Measurements from ENCODE around the gene C10orf67.

The C10orf67 gene

DNA sequence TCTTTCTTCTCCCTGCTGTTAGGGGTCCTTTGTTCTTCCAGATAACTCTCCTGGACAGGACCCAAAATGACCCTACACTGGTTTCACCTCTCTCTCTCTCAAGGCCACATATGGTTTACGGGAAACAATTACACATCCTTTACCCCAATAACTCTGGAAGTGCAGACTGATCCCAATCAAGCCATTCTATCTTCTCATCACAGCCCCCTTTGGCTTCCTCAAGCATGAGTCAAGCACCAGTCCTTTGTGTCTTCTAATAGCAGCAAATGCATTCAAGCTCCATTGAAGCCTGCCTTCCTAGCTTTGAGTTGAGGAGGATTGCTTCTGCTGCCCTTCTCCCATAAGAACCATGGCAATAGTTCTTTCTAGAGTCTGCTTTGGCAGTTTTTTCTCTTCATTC, 20.2 kb downstream of the C10orf67 start:
- TF ChIP-seq NFIC (IDR thresholded peaks at IDR 0.05): no peak
- no peak for TF ChIP-seq YY1 (IDR thresholded peaks at IDR 0.05; ENCODE audit: low read depth)
- TF ChIP-seq, protein P1, sequence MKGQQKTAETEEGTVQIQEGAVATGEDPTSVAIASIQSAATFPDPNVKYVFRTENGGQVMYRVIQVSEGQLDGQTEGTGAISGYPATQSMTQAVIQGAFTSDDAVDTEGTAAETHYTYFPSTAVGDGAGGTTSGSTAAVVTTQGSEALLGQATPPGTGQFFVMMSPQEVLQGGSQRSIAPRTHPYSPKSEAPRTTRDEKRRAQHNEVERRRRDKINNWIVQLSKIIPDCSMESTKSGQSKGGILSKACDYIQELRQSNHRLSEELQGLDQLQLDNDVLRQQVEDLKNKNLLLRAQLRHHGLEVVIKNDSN (IDR thresholded peaks at IDR 0.05): no peak
- TF ChIP-seq TCF12 (IDR thresholded peaks at IDR 0.05; ENCODE audit: low read depth): no peak
- no peak for TF ChIP-seq CREB1 (IDR thresholded peaks at IDR 0.05; ENCODE audit: low read depth)
- no peak for TF ChIP-seq EP300 (IDR thresholded peaks at IDR 0.05; ENCODE audit: borderline replicate concordance)
- TF ChIP-seq ZBTB7A (IDR thresholded peaks at IDR 0.05; ENCODE audit: low read depth): no peak
- no peak for TF ChIP-seq FOXM1 (IDR thresholded peaks at IDR 0.05; ENCODE audit: borderline replicate concordance, low read depth)
- TF ChIP-seq EGR1 (IDR thresholded peaks at IDR 0.05): no peak
- TF ChIP-seq RAD21 (IDR thresholded peaks at IDR 0.05; ENCODE audit: low read depth): no peak
- no peak for TF ChIP-seq TAF1 (IDR thresholded peaks at IDR 0.05; ENCODE audit: low read depth)

DNA sequence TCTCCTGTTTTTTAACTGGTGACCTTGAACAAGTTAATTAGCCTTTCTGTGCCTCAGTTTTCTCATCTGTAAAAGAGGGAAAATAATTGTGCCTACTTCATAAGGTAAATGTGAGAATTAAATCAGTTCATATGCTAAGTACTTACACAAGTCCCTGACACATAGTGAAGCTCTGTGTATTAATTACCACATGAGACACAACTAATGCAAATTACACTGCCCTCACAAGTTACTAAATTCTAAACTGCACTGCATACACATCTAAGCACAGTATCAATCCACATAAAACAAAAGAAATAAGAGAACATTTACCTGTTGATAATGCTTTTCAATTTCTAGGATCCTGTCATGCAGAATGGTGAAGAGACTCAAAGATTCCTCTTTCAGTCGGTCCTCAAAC, 22.5 kb downstream of the C10orf67 start:
- no peak for TF ChIP-seq TCF12 (IDR thresholded peaks at IDR 0.05; ENCODE audit: low read depth)
- no peak for TF ChIP-seq EP300 (IDR thresholded peaks at IDR 0.05; ENCODE audit: borderline replicate concordance)
- TF ChIP-seq TAF1 (IDR thresholded peaks at IDR 0.05; ENCODE audit: low read depth): no peak
- no peak for TF ChIP-seq ZBTB7A (IDR thresholded peaks at IDR 0.05; ENCODE audit: low read depth)
- TF ChIP-seq, protein P1 (IDR thresholded peaks at IDR 0.05): no peak
- no peak for TF ChIP-seq TEAD4 (IDR thresholded peaks at IDR 0.05)

DNA sequence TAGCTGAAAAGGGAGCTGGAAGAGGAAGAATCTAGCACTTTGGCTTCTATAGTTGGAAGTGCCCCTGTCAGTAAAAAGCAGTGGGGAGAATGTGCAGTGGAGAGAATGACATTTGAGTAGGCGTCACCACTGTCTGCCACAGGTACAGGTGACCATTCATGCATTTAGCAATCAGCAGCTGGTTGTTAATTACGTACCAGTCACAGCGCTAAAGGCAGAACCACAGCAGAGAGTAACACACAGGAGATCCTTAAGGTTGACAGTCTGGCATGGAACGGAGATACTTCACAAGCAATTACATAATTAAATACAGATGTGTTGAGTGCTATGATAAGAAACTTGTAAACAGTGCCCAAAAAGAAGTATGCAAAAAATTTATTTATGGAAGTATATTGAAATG, 24.8 kb downstream of the C10orf67 start:
- TF ChIP-seq ZBTB7A (IDR thresholded peaks at IDR 0.05; ENCODE audit: low read depth): no peak
- TF ChIP-seq, protein P2, sequence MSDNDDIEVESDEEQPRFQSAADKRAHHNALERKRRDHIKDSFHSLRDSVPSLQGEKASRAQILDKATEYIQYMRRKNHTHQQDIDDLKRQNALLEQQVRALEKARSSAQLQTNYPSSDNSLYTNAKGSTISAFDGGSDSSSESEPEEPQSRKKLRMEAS (IDR thresholded peaks at IDR 0.05): no peak
- TF ChIP-seq TEAD4 (IDR thresholded peaks at IDR 0.05): no peak
- TF ChIP-seq EGR1 (IDR thresholded peaks at IDR 0.05): no peak

DNA sequence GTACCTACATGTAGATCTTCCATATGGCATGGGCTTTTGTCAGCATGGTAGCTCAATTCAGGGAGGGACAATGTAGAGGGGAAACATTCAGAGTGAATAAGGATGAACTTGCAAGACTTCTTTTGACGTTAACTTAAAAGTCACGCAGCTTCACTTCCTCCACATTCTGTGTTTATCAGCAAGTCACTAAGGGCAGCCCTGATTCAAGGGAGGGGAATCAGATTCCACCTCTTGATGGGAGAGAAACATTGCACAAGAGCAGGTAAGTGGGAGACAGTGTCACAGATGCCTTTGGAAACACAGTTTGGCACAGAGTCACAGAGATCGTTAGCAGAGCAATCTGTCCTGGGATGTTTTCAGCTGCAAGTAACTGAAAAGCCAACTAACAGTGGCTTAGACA, 26.2 kb downstream of the C10orf67 start:
- TF ChIP-seq, protein P1 (IDR thresholded peaks at IDR 0.05): no peak
- TF ChIP-seq, protein P3, sequence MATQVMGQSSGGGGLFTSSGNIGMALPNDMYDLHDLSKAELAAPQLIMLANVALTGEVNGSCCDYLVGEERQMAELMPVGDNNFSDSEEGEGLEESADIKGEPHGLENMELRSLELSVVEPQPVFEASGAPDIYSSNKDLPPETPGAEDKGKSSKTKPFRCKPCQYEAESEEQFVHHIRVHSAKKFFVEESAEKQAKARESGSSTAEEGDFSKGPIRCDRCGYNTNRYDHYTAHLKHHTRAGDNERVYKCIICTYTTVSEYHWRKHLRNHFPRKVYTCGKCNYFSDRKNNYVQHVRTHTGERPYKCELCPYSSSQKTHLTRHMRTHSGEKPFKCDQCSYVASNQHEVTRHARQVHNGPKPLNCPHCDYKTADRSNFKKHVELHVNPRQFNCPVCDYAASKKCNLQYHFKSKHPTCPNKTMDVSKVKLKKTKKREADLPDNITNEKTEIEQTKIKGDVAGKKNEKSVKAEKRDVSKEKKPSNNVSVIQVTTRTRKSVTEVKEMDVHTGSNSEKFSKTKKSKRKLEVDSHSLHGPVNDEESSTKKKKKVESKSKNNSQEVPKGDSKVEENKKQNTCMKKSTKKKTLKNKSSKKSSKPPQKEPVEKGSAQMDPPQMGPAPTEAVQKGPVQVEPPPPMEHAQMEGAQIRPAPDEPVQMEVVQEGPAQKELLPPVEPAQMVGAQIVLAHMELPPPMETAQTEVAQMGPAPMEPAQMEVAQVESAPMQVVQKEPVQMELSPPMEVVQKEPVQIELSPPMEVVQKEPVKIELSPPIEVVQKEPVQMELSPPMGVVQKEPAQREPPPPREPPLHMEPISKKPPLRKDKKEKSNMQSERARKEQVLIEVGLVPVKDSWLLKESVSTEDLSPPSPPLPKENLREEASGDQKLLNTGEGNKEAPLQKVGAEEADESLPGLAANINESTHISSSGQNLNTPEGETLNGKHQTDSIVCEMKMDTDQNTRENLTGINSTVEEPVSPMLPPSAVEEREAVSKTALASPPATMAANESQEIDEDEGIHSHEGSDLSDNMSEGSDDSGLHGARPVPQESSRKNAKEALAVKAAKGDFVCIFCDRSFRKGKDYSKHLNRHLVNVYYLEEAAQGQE (IDR thresholded peaks at IDR 0.05; ENCODE audit: low read depth): no peak
- TF ChIP-seq TEAD4 (IDR thresholded peaks at IDR 0.05) (no peak), RAD21 (IDR thresholded peaks at IDR 0.05; ENCODE audit: low read depth) (no peak), EGR1 (IDR thresholded peaks at IDR 0.05) (no peak), ZBTB7A (IDR thresholded peaks at IDR 0.05; ENCODE audit: low read depth) (no peak)
- TF ChIP-seq, protein P2 (IDR thresholded peaks at IDR 0.05): no peak

DNA sequence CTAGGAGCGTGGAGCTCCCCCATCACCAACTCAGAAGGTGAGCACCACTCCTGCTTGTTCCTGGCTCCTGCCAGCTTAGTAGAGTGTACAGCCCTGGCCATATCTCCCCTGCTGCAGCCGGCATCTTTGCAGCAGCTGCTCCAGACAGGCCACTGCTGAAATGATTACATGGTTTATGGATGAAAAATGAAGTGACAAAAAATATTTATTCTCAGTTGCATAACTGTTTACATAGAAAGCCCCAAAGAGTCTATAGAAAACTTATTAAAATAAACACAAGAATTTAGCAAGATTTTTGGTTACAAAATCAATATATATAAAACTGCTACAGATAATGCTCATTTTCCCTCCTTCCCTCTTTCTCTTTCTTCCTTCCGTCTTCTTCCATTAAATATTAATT, 27.2 kb downstream of the C10orf67 start:
- no peak for TF ChIP-seq RAD21 (IDR thresholded peaks at IDR 0.05; ENCODE audit: low read depth)
- no peak for TF ChIP-seq FOXM1 (IDR thresholded peaks at IDR 0.05; ENCODE audit: borderline replicate concordance, low read depth)
- TF ChIP-seq, protein P1 (IDR thresholded peaks at IDR 0.05): no peak
- TF ChIP-seq CEBPB (IDR thresholded peaks at IDR 0.05): no peak
- no peak for TF ChIP-seq ZBTB7A (IDR thresholded peaks at IDR 0.05; ENCODE audit: low read depth)
- no peak for TF ChIP-seq TAF1 (IDR thresholded peaks at IDR 0.05; ENCODE audit: low read depth)
- TF ChIP-seq, protein P2 (IDR thresholded peaks at IDR 0.05): no peak
- no peak for TF ChIP-seq NFIC (IDR thresholded peaks at IDR 0.05)
- no peak for TF ChIP-seq EP300 (IDR thresholded peaks at IDR 0.05; ENCODE audit: borderline replicate concordance)
- TF ChIP-seq, protein P3 (IDR thresholded peaks at IDR 0.05; ENCODE audit: low read depth): no peak
- no peak for TF ChIP-seq TCF12 (IDR thresholded peaks at IDR 0.05; ENCODE audit: low read depth)
- TF ChIP-seq EGR1 (IDR thresholded peaks at IDR 0.05): no peak
- TF ChIP-seq CREB1 (IDR thresholded peaks at IDR 0.05; ENCODE audit: low read depth): no peak
- TF ChIP-seq YY1 (IDR thresholded peaks at IDR 0.05; ENCODE audit: low read depth): no peak
- TF ChIP-seq TEAD4 (IDR thresholded peaks at IDR 0.05): no peak

Measured in Ishikawa (cell line).